Smooth muscle cell (in vitro differentiated cells): ENCODE results near the gene SLA2. TPM values are rescaled to one million over a fixed set of nuclear protein-coding genes. Genes with fewer than 3 reads are reported as not detected.
A peak's percentile ranks its signal among the peaks of the same experiment; 100 is the strongest.

Experiments
- DNase-seq: peaks from one replicate; lab custom pipeline; 2025; ENCODE audit not compliant: unreplicated experiment; lab: John Stamatoyannopoulos, UW
- H2AFZ ChIP-seq: fragments of 200-600 bp; sonication (generic); 2 replicates; pipeline ENCODE4 v1.6.0; 2016; ENCODE audit warnings: antibody characterized with exemption, low read depth, mild to moderate bottlenecking
- H3F3A ChIP-seq: fragments of 200-600 bp; sonication (generic); 2 replicates; pipeline ENCODE4 v1.6.0; 2017; ENCODE audit warnings: antibody characterized with exemption, low read depth
- H3K27ac ChIP-seq: fragments of 200-600 bp; sonication (generic); 2 replicates; pipeline ENCODE4 v1.5.1; 2016; ENCODE audit warnings: low read depth, mild to moderate bottlenecking
- H3K27me3 ChIP-seq: fragments of 200-600 bp; sonication (generic); 2 replicates; pipeline ENCODE4 v1.6.1; 2016; ENCODE audit warnings: low read depth, mild to moderate bottlenecking
- H3K36me3 ChIP-seq: fragments of 200-600 bp; sonication (generic); 2 replicates; pipeline ENCODE4 v1.5.1; 2016; ENCODE audit warnings: low read depth
- H3K4me1 ChIP-seq: fragments of 200-600 bp; sonication (generic); 2 replicates; pipeline ENCODE4 v1.5.1; 2016; ENCODE audit warnings: low read depth
- H3K4me2 ChIP-seq: fragments of 200-600 bp; sonication (generic); 2 replicates; pipeline ENCODE4 v1.6.0; 2016; ENCODE audit warnings: mild to moderate bottlenecking
- H3K4me3 ChIP-seq: fragments of 200-600 bp; sonication (generic); 2 replicates; pipeline ENCODE4 v1.5.1; 2016; ENCODE audit warnings: mild to moderate bottlenecking
- H3K79me2 ChIP-seq: fragments of 200-600 bp; sonication (generic); 2 replicates; pipeline ENCODE4 v1.6.0; 2016; ENCODE audit warnings: low read depth, mild to moderate bottlenecking
- H3K9ac ChIP-seq: fragments of 200-600 bp; sonication (generic); 2 replicates; pipeline ENCODE4 v1.6.0; 2016; ENCODE audit warnings: low read depth
- H3K9me3 ChIP-seq: fragments of 200-600 bp; sonication (generic); replicated peaks from 2 replicates; pipeline ENCODE4 v1.5.1; 2016; ENCODE audit warnings: low read depth
- H4K20me1 ChIP-seq: fragments of 200-600 bp; sonication (generic); 2 replicates; pipeline ENCODE4 v1.6.0; 2016; ENCODE audit warnings: low read depth
- WGBS: methylation state at CpG from one replicate; pipeline ENCODE4 v1.1.7; 2016; ENCODE audit warnings: low lambda C conversion rate; 5-methylcytosine and 5-hydroxymethylcytosine counted together
- polyA plus RNA-seq: library from polyadenylated mRNA; unstranded; fragments of >200 nt; fragmentation: Nextera tagmentation; extraction: Ambion mirVana; gene quantifications from 2 replicates; pipeline ENCODE4 v1.2.1, GENCODE V29; 2016
- total RNA-seq: library from RNA; depleted of rRNA; stranded (reverse); fragments of >200 nt; gene quantifications from 2 replicates; pipeline ENCODE4 v1.2.3, GENCODE V29; 2014
- TF ChIP-seq, protein P1 (sequence below): fragments of 200-600 bp; sonication (generic); IDR thresholded peaks from 2 replicates; pipeline ENCODE4 v1.5.1; 2017; ENCODE audit warnings: borderline replicate concordance, mild to moderate bottlenecking, antibody characterized with exemption; ENCODE audit not compliant: insufficient read depth, poor library complexity, severe bottlenecking

Gene SLA2
- total and polyA plus RNA-seq, 2 experiments from 2014 or later, result not detected

DNA sequence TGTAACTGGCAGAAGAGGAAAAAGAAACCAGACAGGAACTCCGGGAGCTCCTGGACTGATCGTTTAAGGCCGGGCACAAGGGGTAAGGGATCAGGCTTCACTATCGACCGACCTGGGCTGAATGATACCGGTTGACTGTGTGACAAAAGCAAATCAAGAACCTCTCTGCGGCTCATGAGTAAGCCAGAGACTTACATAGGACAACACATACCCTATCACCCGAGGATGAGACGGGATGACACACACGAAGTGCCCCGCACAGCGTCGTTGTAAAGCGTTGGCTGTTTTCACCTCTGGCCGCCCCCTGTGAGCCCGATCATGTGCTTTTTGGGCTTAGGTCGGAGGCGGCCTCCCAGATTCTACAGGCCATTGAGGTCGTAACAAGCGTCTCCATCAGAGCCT is 73.3 kb downstream of the SLA2 start:
- Histone ChIP-seq H4K20me1 (peaks cover 28% of the 10 kb centered on the region), H3K79me2 (peaks cover 34% of the 10 kb centered on the region), H3K9me3 (no peaks in the 10 kb centered on the region), H3K4me2 (peak overlapping the region; percentile 98), H3K27me3 (no peaks in the 10 kb centered on the region), H2AFZ (no peak overlapping the region), H3K4me3 (peak overlapping the region; percentile 91), H3F3A (peaks cover 20% of the 10 kb centered on the region), H3K27ac (peak overlapping the region; percentile 92), H3K36me3 (no peaks in the 10 kb centered on the region), H3K4me1 (peaks cover 27% of the 10 kb centered on the region), H3K9ac (peak overlapping the region; percentile 85)
- 6% methylated on average over 20 of the region's 20 CpGs for WGBS
- TF ChIP-seq, protein P1, sequence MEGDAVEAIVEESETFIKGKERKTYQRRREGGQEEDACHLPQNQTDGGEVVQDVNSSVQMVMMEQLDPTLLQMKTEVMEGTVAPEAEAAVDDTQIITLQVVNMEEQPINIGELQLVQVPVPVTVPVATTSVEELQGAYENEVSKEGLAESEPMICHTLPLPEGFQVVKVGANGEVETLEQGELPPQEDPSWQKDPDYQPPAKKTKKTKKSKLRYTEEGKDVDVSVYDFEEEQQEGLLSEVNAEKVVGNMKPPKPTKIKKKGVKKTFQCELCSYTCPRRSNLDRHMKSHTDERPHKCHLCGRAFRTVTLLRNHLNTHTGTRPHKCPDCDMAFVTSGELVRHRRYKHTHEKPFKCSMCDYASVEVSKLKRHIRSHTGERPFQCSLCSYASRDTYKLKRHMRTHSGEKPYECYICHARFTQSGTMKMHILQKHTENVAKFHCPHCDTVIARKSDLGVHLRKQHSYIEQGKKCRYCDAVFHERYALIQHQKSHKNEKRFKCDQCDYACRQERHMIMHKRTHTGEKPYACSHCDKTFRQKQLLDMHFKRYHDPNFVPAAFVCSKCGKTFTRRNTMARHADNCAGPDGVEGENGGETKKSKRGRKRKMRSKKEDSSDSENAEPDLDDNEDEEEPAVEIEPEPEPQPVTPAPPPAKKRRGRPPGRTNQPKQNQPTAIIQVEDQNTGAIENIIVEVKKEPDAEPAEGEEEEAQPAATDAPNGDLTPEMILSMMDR, result no peak
- DNase-seq, result no peak

DNA sequence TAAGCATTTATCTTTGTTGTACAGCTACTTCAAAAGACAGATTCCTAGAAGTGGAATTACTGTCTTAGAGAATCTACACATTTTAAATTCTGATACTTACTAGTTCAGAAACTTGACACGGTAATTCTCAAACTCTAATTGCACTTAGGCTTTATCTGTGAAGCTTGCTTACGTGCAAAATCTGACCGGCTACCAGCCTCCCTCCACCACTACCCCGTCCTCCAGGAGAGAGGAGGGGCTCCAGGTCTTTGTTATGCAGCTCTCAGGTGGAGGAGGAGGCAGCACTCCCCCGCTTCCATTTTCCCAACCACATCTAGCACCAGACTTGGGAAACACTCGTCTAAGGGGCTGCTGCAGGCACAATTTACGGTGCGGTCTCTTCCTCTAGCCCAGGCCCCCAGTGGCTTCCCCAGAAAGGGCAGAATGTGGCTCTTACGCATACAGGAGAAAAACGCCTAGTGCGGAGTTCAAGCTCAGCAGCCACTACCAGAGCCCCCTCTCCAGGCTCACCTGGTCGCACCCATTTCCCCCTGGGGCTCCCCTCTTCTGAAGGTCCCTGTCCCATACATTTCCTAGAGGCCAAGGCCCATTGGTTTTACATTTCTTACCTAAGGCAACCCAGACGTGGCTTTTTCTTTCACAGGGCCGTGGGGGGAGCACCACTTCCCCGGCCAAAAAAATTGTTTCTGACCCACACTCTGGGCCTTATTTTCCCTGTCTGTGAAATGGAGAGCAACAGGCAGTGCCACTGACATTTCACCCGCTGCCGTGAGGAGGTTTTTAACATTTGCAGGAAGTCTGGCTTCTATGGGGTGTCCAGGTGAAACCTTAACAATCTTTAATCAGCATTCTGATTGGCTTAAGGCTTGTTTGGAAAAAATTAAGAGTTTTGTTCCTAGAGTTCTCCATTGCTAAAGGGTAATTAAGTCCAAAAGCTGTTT is 74.2 kb downstream of the SLA2 start:
- Histone ChIP-seq H3K27ac (peak overlapping the region; percentile 92), H3K9me3 (no peaks in the 10 kb centered on the region), H3K36me3 (no peaks in the 10 kb centered on the region), H3K9ac (peak overlapping the region; percentile 85), H3K4me3 (peak overlapping the region; percentile 91), H3K4me2 (peak overlapping the region; percentile 98), H3K4me1 (peaks cover 27% of the 10 kb centered on the region), H2AFZ (no peak overlapping the region), H3F3A (peaks cover 20% of the 10 kb centered on the region), H3K27me3 (no peaks in the 10 kb centered on the region), H4K20me1 (peaks cover 19% of the 10 kb centered on the region), H3K79me2 (peaks cover 25% of the 10 kb centered on the region)
- WGBS, result 23% methylated on average over 17 of the region's 17 CpGs
- no peak for DNase-seq
- TF ChIP-seq, protein P1, result no peak

DNA sequence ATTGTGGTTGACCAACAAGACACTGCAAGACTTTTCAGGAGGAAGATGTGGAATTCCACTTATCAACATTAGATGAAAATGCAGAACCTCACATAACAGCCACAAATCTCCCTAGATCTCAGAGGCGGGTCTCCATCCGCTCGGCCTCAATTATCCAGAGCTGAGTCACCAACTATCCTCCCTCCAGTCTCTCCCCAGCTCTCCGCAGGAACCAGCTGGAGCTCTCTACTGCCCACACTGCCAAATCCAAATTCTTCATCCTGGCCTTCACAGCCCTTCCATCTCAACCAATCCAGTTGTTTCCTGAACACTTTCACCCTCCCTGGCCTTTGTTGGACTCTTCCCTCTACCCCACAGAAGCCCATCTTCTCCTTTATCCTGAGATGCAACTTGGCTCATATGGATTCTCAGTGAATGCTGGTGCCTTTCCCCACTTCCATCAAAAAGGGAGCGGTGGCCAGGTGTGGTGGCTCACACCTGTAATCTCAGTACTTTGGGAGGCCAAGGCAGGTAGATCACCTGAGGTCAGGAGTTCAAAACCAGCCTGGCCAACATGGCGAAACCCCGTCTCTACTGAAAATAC is 76.1 kb downstream of the SLA2 start:
- H4K20me1 ChIP-seq, result peaks cover under 1% of the 10 kb centered on the region
- H3F3A ChIP-seq, result peaks cover 15% of the 10 kb centered on the region
- H3K27me3 ChIP-seq, result no peaks in the 10 kb centered on the region
- no peaks in the 10 kb centered on the region for H3K36me3 ChIP-seq
- H3K27ac ChIP-seq, result peak overlapping the region; percentile 52
- H3K9ac ChIP-seq, result no peak overlapping the region
- no peak for DNase-seq
- peaks cover 8% of the 10 kb centered on the region for H3K79me2 ChIP-seq
- peak overlapping the region; percentile 53 for H3K4me2 ChIP-seq
- H2AFZ ChIP-seq, result no peak overlapping the region
- TF ChIP-seq, protein P1, result no peak
- no peak overlapping the region for H3K4me3 ChIP-seq
- H3K9me3 ChIP-seq, result no peaks in the 10 kb centered on the region
- peaks cover 21% of the 10 kb centered on the region for H3K4me1 ChIP-seq
- WGBS, result 44% methylated on average over 7 of the region's 7 CpGs
